ENCODE data around the gene SYT6.

SYT6 gene

DNA sequence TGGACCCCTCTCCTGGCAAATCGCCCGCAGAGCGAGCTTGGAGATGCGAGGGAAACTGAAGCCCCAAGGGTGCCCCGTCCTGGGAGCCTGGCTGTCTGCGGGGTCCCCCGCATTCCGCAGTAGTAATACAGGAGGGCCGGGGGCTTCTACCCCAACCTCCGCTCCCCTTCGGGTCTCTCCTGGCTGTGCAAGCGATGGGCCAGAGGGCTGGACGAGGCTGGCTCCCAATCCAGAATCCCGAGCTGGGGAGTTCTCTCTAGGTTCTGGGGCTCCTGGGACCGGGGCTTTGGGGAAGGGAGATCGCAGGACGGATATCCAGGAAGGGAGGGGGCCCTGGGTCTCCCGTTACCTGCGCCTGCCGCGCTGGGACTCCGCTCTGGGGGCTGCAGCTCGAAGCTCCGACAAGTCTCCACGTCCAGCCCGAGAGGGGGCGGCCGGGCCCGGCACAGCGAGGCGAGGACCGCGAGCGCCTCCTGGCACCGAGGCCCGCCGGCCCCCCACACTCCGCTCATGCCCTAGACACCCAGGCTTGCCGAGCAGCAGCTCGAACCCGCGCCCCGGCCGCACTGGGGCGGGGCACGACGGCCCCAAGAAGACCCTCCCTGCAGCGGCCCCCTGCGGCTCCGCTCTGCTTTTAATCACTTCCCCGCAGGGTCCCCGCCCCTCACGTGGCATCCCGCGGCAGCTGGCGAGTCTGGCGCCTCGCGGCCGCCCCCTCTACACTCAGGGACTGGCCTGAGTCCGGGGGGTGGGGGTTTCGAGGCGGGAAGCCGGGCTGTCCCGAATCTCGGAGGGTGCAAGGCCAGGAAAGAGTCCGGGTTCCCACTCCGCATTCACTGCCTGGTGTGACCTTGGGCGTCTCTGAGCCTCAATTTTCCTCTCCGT, at the start of gene SYT6:
Gene SYT6 (minus strand): TSS at position 609 of the 885 bp plus-strand sequence. CDS start 97 bp downstream, at position 512.
- DNase-seq (ENCODE audit: low read depth in 1 of 2, low spot score in 1 of 2): no peak
- in situ Hi-C loops (cut with HindIII; ENCODE audit: low pct_unique_long_range_greater_than_20kb, low sequenced_read_pairs): no loop called here
- TF ChIP-seq JUND (IDR thresholded peaks at IDR 0.05; ENCODE audit: low read depth): no peak

- in situ Hi-C loops (cut with HindIII; ENCODE audit: low pct_unique_long_range_greater_than_20kb, low sequenced_read_pairs): no loop called here
- TF ChIP-seq JUND (IDR thresholded peaks at IDR 0.05; ENCODE audit: low read depth): no peak
- no peak for DNase-seq (ENCODE audit: low read depth in 1 of 2, low spot score in 1 of 2)
These were observed 47.8 kb upstream of the SYT6 start for GRCh38 chr1:114201486-114201885.

DNA sequence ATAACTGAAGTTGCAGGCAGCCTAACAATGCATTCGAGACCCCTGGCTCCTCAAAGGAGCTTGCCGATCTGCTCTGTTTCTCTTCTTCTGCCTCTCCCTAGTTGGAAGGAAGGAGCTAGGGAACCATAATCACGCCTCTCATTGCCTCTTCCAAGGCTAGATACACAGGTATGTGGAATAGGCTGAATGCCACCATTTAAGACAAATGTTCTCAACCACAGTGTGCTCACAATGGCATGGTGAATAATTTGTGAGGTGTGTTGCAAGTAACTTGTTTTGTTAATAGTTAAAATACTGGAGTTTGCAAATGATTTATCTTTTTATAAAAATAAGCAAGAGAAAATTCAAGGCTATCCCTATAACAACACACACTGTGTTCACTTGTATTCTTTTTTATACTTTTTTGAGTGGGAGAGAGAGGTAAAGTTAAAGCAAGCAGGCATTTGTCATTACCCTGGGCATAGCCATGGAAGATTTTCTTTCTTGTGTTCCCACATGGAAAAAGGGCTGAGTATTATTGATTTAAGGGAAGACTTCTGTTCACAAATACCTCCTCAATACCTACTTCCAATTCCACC, 45.4 kb upstream of the SYT6 start:
- DNase-seq (ENCODE audit: low read depth in 1 of 2, low spot score in 1 of 2): no peak
- no peak for TF ChIP-seq JUND (IDR thresholded peaks at IDR 0.05; ENCODE audit: low read depth)
- in situ Hi-C loops (cut with HindIII; ENCODE audit: low pct_unique_long_range_greater_than_20kb, low sequenced_read_pairs): no loop called here

- no peak for DNase-seq (ENCODE audit: low read depth in 1 of 2, low spot score in 1 of 2)
- in situ Hi-C loops (cut with HindIII; ENCODE audit: low pct_unique_long_range_greater_than_20kb, low sequenced_read_pairs): no loop called here
- no peak for TF ChIP-seq JUND (IDR thresholded peaks at IDR 0.05; ENCODE audit: low read depth)
These were observed 43.6 kb upstream of the SYT6 start for GRCh38 chr1:114196992-114197907.

DNA sequence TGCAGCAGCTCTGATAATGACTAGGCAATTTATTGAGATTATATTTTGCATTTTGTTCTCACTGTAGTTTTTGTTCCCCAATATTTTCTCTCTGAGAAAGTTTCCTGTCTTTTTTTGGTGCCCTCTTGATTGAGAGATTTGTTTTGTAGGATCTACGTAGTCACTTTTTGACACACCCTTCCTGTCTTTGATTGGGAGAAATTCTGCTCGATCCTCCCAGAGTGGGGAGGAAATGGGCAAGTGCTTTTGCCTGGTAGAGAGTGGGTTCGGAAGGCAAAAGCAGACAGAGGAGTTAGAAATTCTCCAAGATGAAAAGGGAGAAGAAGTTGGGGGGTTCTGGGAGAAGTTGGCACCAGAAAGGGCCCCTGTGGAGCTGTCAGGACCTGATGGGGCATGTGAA, 42.1 kb upstream of the SYT6 start:
- no peak for TF ChIP-seq JUND (IDR thresholded peaks at IDR 0.05; ENCODE audit: low read depth)
- no peak for DNase-seq (ENCODE audit: low read depth in 1 of 2, low spot score in 1 of 2)
- in situ Hi-C loops (cut with HindIII; ENCODE audit: low pct_unique_long_range_greater_than_20kb, low sequenced_read_pairs): no loop called here

- no peak for DNase-seq (ENCODE audit: low read depth in 1 of 2, low spot score in 1 of 2)
- in situ Hi-C loops (cut with HindIII; ENCODE audit: low pct_unique_long_range_greater_than_20kb, low sequenced_read_pairs): no loop called here
- no peak for TF ChIP-seq JUND (IDR thresholded peaks at IDR 0.05; ENCODE audit: low read depth)
These were observed 38.7 kb upstream of the SYT6 start for GRCh38 chr1:114192328-114192727.

GRCh38 chr1:114189398-114189797, 35.7 kb upstream of the SYT6 start:
- in situ Hi-C loops (cut with HindIII; ENCODE audit: low pct_unique_long_range_greater_than_20kb, low sequenced_read_pairs): no loop called here
- no peak for DNase-seq (ENCODE audit: low read depth in 1 of 2, low spot score in 1 of 2)
- no peak for TF ChIP-seq JUND (IDR thresholded peaks at IDR 0.05; ENCODE audit: low read depth)

DNA sequence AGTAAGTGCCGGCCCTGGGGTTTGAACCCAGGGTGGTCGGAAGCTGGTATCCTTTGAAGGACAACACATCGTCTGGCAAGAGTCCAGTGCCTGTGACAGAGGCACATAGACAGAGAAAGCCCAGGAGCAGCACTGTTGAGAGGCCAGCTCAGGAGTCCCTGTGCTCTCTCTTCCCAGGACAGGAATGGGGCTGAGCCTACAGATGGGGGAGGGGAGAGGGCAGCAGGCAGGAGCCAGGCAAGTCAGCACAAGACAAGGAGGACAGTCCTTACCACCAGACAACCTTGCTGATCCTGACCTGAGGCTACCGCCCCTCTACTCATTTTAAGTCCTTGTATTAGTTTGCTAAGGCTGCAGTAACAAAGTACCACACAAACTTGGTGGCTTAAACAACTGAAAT, 27.7 kb upstream of the SYT6 start:
- in situ Hi-C loops (cut with HindIII; ENCODE audit: low pct_unique_long_range_greater_than_20kb, low sequenced_read_pairs): no loop called here
- TF ChIP-seq JUND (IDR thresholded peaks at IDR 0.05; ENCODE audit: low read depth): no peak
- no peak for DNase-seq (ENCODE audit: low read depth in 1 of 2, low spot score in 1 of 2)

DNA sequence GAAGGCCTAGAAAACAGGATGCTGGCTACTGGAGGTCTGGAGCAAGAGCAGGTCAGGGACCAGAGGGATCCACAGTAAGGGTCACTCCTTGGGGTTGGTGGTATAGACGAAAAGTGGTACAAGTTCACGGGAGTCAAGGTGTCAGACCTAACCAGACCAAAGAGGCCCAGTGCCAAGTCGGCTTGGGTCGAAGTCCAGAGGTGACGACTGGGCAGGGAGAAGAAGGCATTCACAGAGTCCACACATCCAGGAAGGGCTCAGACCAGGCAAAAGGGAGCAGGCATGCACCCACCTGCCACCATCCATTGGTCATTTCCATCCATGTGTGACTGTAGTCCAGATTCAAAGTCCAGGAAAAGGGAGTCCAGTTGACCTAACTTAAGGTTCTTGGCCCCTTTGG, 27.1 kb upstream of the SYT6 start:
- TF ChIP-seq JUND (IDR thresholded peaks at IDR 0.05; ENCODE audit: low read depth): no peak
- no peak for DNase-seq (ENCODE audit: low read depth in 1 of 2, low spot score in 1 of 2)
- in situ Hi-C loops (cut with HindIII; ENCODE audit: low pct_unique_long_range_greater_than_20kb, low sequenced_read_pairs): no loop called here

DNA sequence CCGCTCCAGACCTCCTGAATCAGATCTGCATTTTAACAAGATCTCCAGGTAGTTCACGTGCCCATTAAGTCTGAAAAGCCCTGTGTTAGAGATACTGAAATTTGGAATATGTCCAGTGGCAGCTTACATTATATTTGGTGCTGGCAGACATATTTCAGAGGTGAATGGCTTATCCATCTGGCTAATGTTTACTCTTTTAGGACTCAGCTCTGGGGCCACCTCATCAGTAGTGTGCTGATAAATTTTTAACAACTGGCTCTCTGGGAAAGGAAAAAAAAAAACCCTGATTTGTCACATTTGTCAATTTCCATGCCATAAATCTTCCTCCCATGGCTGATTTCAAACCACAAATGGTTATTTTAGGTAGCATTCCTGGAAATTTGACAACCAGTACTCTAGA, 25.3 kb upstream of the SYT6 start:
- no peak for TF ChIP-seq JUND (IDR thresholded peaks at IDR 0.05; ENCODE audit: low read depth)
- no peak for DNase-seq (ENCODE audit: low read depth in 1 of 2, low spot score in 1 of 2)
- in situ Hi-C loops (cut with HindIII; ENCODE audit: low pct_unique_long_range_greater_than_20kb, low sequenced_read_pairs): no loop called here

- DNase-seq (ENCODE audit: low read depth in 1 of 2, low spot score in 1 of 2): no peak
- TF ChIP-seq JUND (IDR thresholded peaks at IDR 0.05; ENCODE audit: low read depth): no peak
- in situ Hi-C loops (cut with HindIII; ENCODE audit: low pct_unique_long_range_greater_than_20kb, low sequenced_read_pairs): no loop called here
These were observed 23.6 kb upstream of the SYT6 start for GRCh38 chr1:114177282-114177681.

GRCh38 chr1:114176366-114176765, 22.7 kb upstream of the SYT6 start:
- DNase-seq (ENCODE audit: low read depth in 1 of 2, low spot score in 1 of 2): no peak
- TF ChIP-seq JUND (IDR thresholded peaks at IDR 0.05; ENCODE audit: low read depth): no peak
- in situ Hi-C loops (cut with HindIII; ENCODE audit: low pct_unique_long_range_greater_than_20kb, low sequenced_read_pairs): no loop called here

DNA sequence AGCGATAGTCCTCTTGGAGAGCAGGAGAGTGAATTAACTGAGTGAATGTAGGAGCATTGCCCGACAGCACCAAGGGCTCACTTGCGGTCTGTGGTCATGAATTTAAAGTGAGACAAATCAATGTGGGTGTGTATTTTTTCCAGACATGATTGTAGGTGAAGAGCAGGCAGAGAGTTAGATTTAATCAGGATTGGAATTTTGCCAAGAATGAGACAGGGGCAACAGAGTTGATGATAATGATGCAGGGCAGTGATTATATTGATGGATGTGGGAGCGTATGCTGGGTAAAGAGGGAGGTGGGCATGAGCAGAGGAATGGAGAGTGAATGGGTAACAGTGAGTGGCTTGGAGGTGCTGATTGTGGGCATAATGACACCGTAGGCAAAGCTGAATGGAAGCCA, 20.0 kb upstream of the SYT6 start:
- no peak for DNase-seq (ENCODE audit: low read depth in 1 of 2, low spot score in 1 of 2)
- TF ChIP-seq JUND (IDR thresholded peaks at IDR 0.05; ENCODE audit: low read depth): no peak
- in situ Hi-C loops (cut with HindIII; ENCODE audit: low pct_unique_long_range_greater_than_20kb, low sequenced_read_pairs): no loop called here
